Heart right ventricle (tissue), 16 donors: Measurements from ENCODE around the gene B3GNT9. TPM values are rescaled to one million over a fixed set of nuclear protein-coding genes. Genes with fewer than 3 reads are reported as not detected.

ENCODE experiments used
- ATAC-seq, 8 donors: fragments of 200-7000 bp; cut with Tn5 transposase; one replicate each; pipeline ENCODE4 v1.9.1; 2020; ENCODE audit warnings: mild to moderate bottlenecking in 8 of 8, moderate library complexity in 8 of 8, moderate number of reproducible peaks in 1 of 8
- DNase-seq, 2 donors: peaks; one replicate each; pipeline ENCODE4 v3.0.0-alpha.2; 2020
- H3K27ac ChIP-seq, 10 donors: fragments of 200-600 bp; sonication (generic) in 2 of 10; one replicate each; pipeline versions ENCODE4 v1.5.0 to v1.8.0; 2020 to 2022; ENCODE audit warnings: mild to moderate bottlenecking in 3 of 10
- H3K27me3 ChIP-seq, 7 donors: fragments of 200-600 bp; one replicate each; pipeline ENCODE4 v1.8.0; 2021 to 2022; ENCODE audit warnings: mild to moderate bottlenecking in 2 of 7
- H3K36me3 ChIP-seq, 9 donors: fragments of 200-600 bp; sonication (generic) in 1 of 9; one replicate each; pipeline versions ENCODE4 v1.5.0 to v1.8.0; 2020 to 2022; ENCODE audit warnings: mild to moderate bottlenecking in 2 of 9
- H3K4me1 ChIP-seq, 9 donors: fragments of 200-600 bp; sonication (generic) in 1 of 9; one replicate each; pipeline versions ENCODE4 v1.5.0 to v1.8.0; 2020 to 2022; ENCODE audit warnings: mild to moderate bottlenecking in 4 of 9
- H3K4me3 ChIP-seq, 10 donors: fragments of 200-600 bp; sonication (generic) in 2 of 10; one replicate each; pipeline versions ENCODE4 v1.5.0 to v1.8.0; 2020 to 2022; ENCODE audit warnings: mild to moderate bottlenecking in 7 of 10, moderate library complexity in 2 of 10
- H3K9me3 ChIP-seq, 11 donors: fragments of 200-600 bp in 10 of 11; sonication (generic) in 2 of 11; one replicate each; pipeline versions ENCODE4 v1.5.0 to v1.8.0; 2013 to 2022; ENCODE audit warnings: mild to moderate bottlenecking in 2 of 11, control low read depth in 1 of 11, moderate library complexity in 1 of 11
- WGBS, 2 donors: extraction: QIAGEN DNeasy Blood & Tissue Kit; methylation state at CpG; one replicate each; pipeline ENCODE4 v1.1.7; 2013; ENCODE audit warnings: inconsistent platforms in 1 of 2; 5-methylcytosine and 5-hydroxymethylcytosine counted together
- intact Hi-C, 10 donors: fragments of 100-400 bp; cut with DNase I; formaldehyde crosslinking; loops; one replicate each; pipeline versions ENCODE4 v1.11.1 to v1.14.2; 2022
- polyA plus RNA-seq, 2 donors: library from polyadenylated mRNA; stranded (reverse); fragments of 200-250 nt; gene quantifications; one replicate each; pipeline ENCODE4 v1.2.3, GENCODE V29; 2013
- total RNA-seq, 10 donors: library from RNA; stranded (reverse); fragmentation: NEBNext Ultra II Directional in 3 of 10; extraction: Animal tissue kit (Norgen Biotek cat#: 25700) in 3 of 10; gene quantifications; one replicate each; pipeline versions ENCODE4 v1.2.1 to v1.2.4, GENCODE V29; 2021 to 2023
- TF ChIP-seq, protein P1 (sequence below), 9 donors: fragments of 200-600 bp; sonication (generic) in 2 of 9; IDR thresholded peaks; one replicate each; pipeline versions ENCODE4 v1.5.0 to v1.8.0; 2021 to 2022; ENCODE audit warnings: antibody characterized with exemption in 9 of 9, mild to moderate bottlenecking in 5 of 9, moderate library complexity in 1 of 9
- donor health status: Arrhythmogenic right ventricular cardiomyopathy.
- donor health status: ischemic (EF 13 %, LVEDD 7.1; RV severe dilation, severe dysfunction).
- donor health status: healthy with polysubstance abuse.
- donor health status: DM: no; HTN: yes; CAD: no.
- donor health status: DM: no; HTN: no; CAD: no.
- donor health status: ischemic (EF 25% LVEDD 6.9; RV normal size, moderate dysfunction).
- donor health status: ischemic (EF 25% LVEDD 5.7; RV mildly dilated, moderate dysfunction).
- donor health status: healthy.
- donor health status: DM: yes; HTN: yes; CAD: no.
- donor health status: Ischemic cardiomyopathy.
- donor health status: ischemic (EF 35%, LVEDD 5.7; RV mildly dilated, moderate dysfunction).
- donor health status: nonischemic (EF 11% LVEDD 7.7; RV severe dilation, severe dysfunction).
- donor health status: DM: yes; HTN: yes; CAD: no.
- donor health status: PGD.
- donor health status: ischemic (EF 29% LVEDD 5.4; RV normal size, mild dysfunction).
- donor health status: nonischemic (EF 23%, LVEDD 6.1; RV moderate dilation, normal function).

B3GNT9 gene
- total and polyA plus RNA-seq, 12 donors, result 5.4 to 19.1 (median 9.6) TPM

DNA sequence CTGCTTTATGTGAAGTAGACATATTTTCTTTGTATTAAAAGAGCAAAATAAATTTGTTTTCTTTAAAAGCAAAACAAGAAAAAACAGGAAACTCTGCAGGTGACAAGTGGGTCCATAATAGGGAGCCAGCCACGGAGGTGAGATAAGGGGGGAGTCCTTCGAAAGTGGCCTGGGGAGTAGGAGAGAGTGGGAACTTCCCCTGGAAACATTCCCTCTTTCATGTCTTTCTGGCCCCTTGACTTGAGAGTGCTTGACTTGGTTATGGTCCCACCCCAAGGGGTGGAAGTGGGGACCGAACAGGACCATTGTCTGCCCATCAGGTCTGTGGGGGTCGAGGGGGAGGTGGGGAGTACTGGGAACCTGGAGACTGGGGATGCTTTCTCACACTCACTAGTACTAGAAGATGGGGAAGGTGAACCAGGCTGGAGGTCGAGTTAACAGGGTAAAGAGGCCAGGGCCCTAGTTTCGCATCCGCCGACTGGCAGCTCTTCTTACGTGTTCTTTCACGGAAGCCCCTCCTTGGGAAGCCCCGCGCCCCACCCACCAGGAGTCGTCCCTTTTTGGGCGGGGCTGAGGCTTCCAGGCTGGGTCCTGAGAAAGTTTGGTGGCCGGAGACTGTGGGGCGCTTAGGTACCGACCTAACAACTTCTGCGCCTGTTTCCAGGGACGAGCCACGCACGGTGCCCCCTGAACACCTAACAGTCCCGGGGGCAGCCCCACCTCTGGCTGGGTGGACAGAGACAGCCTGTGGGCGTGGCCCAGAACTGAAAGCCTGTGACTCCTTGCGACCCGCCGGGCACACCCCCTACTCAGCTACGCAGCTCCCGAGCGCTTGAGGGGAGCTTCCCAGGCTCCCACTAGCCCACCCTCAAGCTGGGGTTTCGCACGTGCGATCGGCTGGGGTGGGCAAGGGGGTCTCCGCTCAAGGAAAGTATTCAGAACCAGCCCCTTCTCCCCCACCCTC is 8.1 kb upstream of the B3GNT9 start:
- H3K4me3 ChIP-seq, result peak overlapping the region; percentile 81 to 99 (median 91)
- peaks cover 0 to 29% (median 15%) of the 10 kb centered on the region in 7 donors for H3K27me3 ChIP-seq
- TF ChIP-seq, protein P1, sequence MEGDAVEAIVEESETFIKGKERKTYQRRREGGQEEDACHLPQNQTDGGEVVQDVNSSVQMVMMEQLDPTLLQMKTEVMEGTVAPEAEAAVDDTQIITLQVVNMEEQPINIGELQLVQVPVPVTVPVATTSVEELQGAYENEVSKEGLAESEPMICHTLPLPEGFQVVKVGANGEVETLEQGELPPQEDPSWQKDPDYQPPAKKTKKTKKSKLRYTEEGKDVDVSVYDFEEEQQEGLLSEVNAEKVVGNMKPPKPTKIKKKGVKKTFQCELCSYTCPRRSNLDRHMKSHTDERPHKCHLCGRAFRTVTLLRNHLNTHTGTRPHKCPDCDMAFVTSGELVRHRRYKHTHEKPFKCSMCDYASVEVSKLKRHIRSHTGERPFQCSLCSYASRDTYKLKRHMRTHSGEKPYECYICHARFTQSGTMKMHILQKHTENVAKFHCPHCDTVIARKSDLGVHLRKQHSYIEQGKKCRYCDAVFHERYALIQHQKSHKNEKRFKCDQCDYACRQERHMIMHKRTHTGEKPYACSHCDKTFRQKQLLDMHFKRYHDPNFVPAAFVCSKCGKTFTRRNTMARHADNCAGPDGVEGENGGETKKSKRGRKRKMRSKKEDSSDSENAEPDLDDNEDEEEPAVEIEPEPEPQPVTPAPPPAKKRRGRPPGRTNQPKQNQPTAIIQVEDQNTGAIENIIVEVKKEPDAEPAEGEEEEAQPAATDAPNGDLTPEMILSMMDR (IDR thresholded peaks at IDR 0.05), result no peak
- peaks cover 0 to 6% (median 0%) of the 10 kb centered on the region in 9 donors for H3K36me3 ChIP-seq
- peak overlapping the region in 9 of 10 donors; percentile 66 to 95 (median 86) for H3K27ac ChIP-seq
- intact Hi-C loops, result loop anchor here in 4 of 10 donors (5.0 to 10.0 kb wide), 3 partner anchors 144 to 182 kb away; no protein-coding TSS in a partner anchor
- H3K4me1 ChIP-seq, result peaks cover 28 to 63% (median 55%) of the 10 kb centered on the region in 9 donors
- ATAC-seq (peak in 2 of 8 donors; percentile 2 to 4), DNase-seq (no peak)
- WGBS, 2 donors, result 7 to 9% methylated on average over 33 to 34 of the region's 34 CpGs
- no peaks in the 10 kb centered on the region for H3K9me3 ChIP-seq

DNA sequence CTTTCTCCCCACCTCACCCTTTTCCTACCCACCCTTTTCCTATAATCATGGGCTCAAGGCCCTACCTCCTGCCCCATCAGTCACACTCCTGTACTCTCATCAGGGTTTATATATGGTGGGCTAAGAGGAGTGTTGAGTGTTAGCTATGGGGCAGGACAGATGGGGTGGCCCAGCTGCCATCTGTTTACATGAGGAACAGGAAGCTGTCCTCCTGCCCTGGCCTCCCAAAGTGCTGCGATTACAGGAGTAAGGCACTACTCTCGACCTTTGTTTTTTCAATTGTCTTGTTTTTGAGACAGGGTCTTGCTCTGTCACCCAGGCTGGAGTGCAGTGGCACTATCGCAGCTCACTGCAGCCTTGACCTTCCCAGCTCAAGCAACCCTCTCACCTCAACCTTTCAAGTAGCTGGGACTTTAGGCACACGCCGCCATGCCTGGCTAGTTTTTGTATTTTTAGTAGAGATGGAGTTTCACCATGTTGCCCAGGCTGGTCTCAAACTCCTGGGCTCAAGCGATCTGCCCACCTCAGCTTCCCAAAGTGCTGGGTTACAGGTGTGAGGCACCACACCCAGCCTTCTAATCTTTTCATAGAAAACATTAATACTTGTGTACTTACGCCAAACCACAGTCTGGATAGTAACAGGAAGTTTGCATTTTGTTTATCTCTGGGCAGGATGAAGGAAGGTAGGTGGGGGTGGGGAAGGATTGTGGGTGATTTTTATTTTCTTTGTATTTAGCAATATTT is 7.3 kb upstream of the B3GNT9 start:
- Histone ChIP-seq H3K27ac (peak overlapping the region in 1 of 10 donors; percentile 95), H3K9me3 (no peaks in the 10 kb centered on the region), H3K4me3 (peak overlapping the region in 2 of 10 donors; percentile 98 to 99), H3K27me3 (peaks cover 0 to 20% (median 7%) of the 10 kb centered on the region in 7 donors), H3K4me1 (peaks cover 21 to 54% (median 46%) of the 10 kb centered on the region in 9 donors), H3K36me3 (peaks cover 0 to 7% (median 0%) of the 10 kb centered on the region in 9 donors)
- no peak for DNase-seq
- intact Hi-C loops, result loop anchor here in 4 of 10 donors (5.0 to 10.0 kb wide), 3 partner anchors 143 to 181 kb away; no protein-coding TSS in a partner anchor
- ATAC-seq, result no peak
- WGBS, 2 donors, result 81 to 84% methylated on average over 7 of the region's 7 CpGs
- TF ChIP-seq, protein P1 (IDR thresholded peaks at IDR 0.05), result no peak

DNA sequence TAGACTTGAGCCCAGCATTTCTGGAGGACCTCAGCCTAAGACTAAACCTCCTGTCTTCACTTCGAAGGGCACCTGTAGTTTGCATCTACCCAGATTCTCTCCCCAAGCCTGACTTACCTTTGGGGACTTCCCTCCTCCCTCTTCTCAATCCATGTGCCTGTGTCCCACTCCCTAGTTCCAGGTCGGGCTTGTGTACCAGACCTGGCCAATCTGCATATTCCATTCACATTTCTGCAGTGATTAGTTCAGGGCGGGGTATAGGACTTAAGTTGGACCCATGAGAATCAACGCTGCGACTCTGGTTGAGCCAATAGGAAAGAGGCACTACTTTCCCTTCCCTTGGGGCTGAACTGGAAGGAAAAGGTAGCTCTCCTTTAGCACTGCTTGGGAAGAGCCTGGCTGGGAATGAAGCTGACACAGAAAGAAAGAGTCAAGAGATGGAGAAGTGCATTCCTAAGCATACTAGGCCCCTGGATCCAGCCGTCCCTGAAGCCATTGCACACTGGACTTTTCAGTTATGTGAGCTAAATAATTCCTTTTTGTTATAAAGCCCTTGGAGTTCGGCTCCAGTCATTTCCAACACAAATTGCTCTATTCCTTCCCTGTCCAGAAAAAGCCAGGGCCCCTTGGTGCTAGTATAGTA is 6.4 kb upstream of the B3GNT9 start:
- intact Hi-C loops, result loop anchor here in 4 of 10 donors (5.0 to 10.0 kb wide), 3 partner anchors 142 to 180 kb away; no protein-coding TSS in a partner anchor
- WGBS, 2 donors, result 65 to 68% methylated on average over 7 of the region's 7 CpGs

More for the DNA sequence above, 6.4 kb upstream of the B3GNT9 start:
- Histone ChIP-seq H3K27ac (peak overlapping the region in 1 of 10 donors; percentile 95), H3K9me3 (no peaks in the 10 kb centered on the region), H3K36me3 (peaks cover 0 to 7% (median 0%) of the 10 kb centered on the region in 9 donors), H3K27me3 (peaks cover 0 to 12% (median 0%) of the 10 kb centered on the region in 7 donors), H3K4me1 (peaks cover 15 to 46% (median 38%) of the 10 kb centered on the region in 9 donors), H3K4me3 (no peak overlapping the region)
- TF ChIP-seq, protein P1 (IDR thresholded peaks at IDR 0.05), result no peak
- DNase-seq (no peak), ATAC-seq (no peak)
